H1 (cell line): ENCODE measurements around the gene TNPO2. TPM values are rescaled to one million over a fixed set of nuclear protein-coding genes. Genes with fewer than 3 reads are reported as not detected.
A peak's percentile ranks its signal among the peaks of the same experiment; 100 is the strongest.

Experiments
- ASH2L ChIP-seq: fragments of 200-600, 300-600 bp; sonication (generic); IDR thresholded peaks from one replicate; pipeline ENCODE4 v1.7.1; 2017; ENCODE audit warnings: low read length
- BCL11A ChIP-seq, 2 experiments: IDR thresholded peaks; one replicate each; pipeline ENCODE4 v1.6.1; 2011; ENCODE audit warnings: low read depth in 2 of 2, low read length in 2 of 2, mild to moderate bottlenecking in 2 of 2
- BRCA1 ChIP-seq: IDR thresholded peaks from 2 replicates; pipeline ENCODE4 v1.6.1; 2012; ENCODE audit warnings: low read depth, low read length, improper control_type of control experiment
- EGR1 ChIP-seq: IDR thresholded peaks from 2 replicates; pipeline ENCODE4 v1.6.1; 2011; ENCODE audit warnings: low read depth, low read length, borderline replicate concordance
- FOSL1 ChIP-seq: IDR thresholded peaks from 2 replicates; pipeline ENCODE4 v1.6.1; 2011; ENCODE audit warnings: mild to moderate bottlenecking, low read depth, low read length, moderate library complexity; ENCODE audit not compliant: insufficient read depth
- KDM1A ChIP-seq: fragments of 200-600, 300-600 bp; sonication (generic); IDR thresholded peaks from 2 replicates; pipeline ENCODE4 v1.7.1; 2016; ENCODE audit warnings: mild to moderate bottlenecking, low read length, borderline replicate concordance
- KDM5A ChIP-seq: fragments of 200-600 bp; IDR thresholded peaks from 2 replicates; pipeline ENCODE4 v1.7.1; 2012; ENCODE audit warnings: mild to moderate bottlenecking, low read length, inconsistent platforms, mixed read lengths
- PHF8 ChIP-seq: fragments of 200-600 bp; sonication (generic); conservative IDR thresholded peaks from 2 replicates; pipeline ENCODE4 v1.7.1; 2012; ENCODE audit warnings: low read depth, mild to moderate bottlenecking, inconsistent platforms, low read length, moderate library complexity
- POLR2A ChIP-seq, 2 experiments: IDR thresholded peaks; 1 replicate in 1 of 2; 2 replicates in 1 of 2; pipeline ENCODE4 v1.6.1; 2011; ENCODE audit warnings: low read depth in 2 of 2, low read length in 2 of 2, mild to moderate bottlenecking in 2 of 2; ENCODE audit errors: control extremely low read depth in 1 of 2
- SIN3A ChIP-seq, 2 experiments: IDR thresholded peaks in 1 of 2; conservative IDR thresholded peaks in 1 of 2; 2 replicates each; pipeline ENCODE4 v1.6.1; 2011 to 2012; ENCODE audit warnings: low read length in 2 of 2, improper control_type of control experiment in 1 of 2, low read depth in 1 of 2, mild to moderate bottlenecking in 1 of 2
- SP1 ChIP-seq: IDR thresholded peaks from 2 replicates; pipeline ENCODE4 v1.6.1; 2011; ENCODE audit warnings: low read depth, low read length
- SP4 ChIP-seq: IDR thresholded peaks from 2 replicates; pipeline ENCODE4 v1.6.1; 2012; ENCODE audit warnings: low read length, inconsistent platforms
- SRF ChIP-seq: IDR thresholded peaks from 2 replicates; pipeline ENCODE4 v1.6.1; 2011; ENCODE audit warnings: mild to moderate bottlenecking, low read depth, low read length, moderate library complexity
- SUZ12 ChIP-seq: fragments of 200-600 bp; sonication (generic); IDR thresholded peaks from 2 replicates; pipeline ENCODE4 v1.6.1; 2012; ENCODE audit warnings: mild to moderate bottlenecking, inconsistent platforms, low read length, moderate library complexity, mixed read lengths
- TAF7 ChIP-seq: optimal IDR thresholded peaks from 2 replicates; pipeline ENCODE3; 2011; ENCODE audit warnings: low read depth, mild to moderate bottlenecking, inconsistent platforms, low read length, moderate library complexity, borderline replicate concordance
- TCF12 ChIP-seq: IDR thresholded peaks from 2 replicates; pipeline ENCODE4 v1.6.1; 2011; ENCODE audit warnings: low read depth, mild to moderate bottlenecking, low read length
- polyA plus RNA-seq, 7 experiments: library from polyadenylated mRNA; depleted of rRNA in 3 of 7; stranded (reverse) in 5 of 7; unstranded in 2 of 7; fragments of >200 nt in 5 of 7; fragments of 200-250 nt in 2 of 7; gene quantifications; 1 replicate in 5 of 7; 2 replicates in 1 of 7; 4 replicates in 1 of 7; pipeline versions ENCODE4 v1.2.1 to v1.2.3, GENCODE V29; 2011 to 2013; ENCODE audit warnings: missing spikeins in 2 of 7, mixed read lengths in 2 of 7
- total RNA-seq: library from RNA; stranded (reverse); fragmentation: NEBNext Ultra II Directional; extraction: Animal tissue kit (Norgen Biotek cat#: 25700); gene quantifications from 2 replicates; pipeline ENCODE4 v1.2.1, GENCODE V29; 2021

Gene TNPO2
- total and polyA plus RNA-seq, 2 of the 8 experiments (the other 6 are each of a cell fraction or from before 2014, with no cell fraction given), result 112 to 121 TPM

DNA sequence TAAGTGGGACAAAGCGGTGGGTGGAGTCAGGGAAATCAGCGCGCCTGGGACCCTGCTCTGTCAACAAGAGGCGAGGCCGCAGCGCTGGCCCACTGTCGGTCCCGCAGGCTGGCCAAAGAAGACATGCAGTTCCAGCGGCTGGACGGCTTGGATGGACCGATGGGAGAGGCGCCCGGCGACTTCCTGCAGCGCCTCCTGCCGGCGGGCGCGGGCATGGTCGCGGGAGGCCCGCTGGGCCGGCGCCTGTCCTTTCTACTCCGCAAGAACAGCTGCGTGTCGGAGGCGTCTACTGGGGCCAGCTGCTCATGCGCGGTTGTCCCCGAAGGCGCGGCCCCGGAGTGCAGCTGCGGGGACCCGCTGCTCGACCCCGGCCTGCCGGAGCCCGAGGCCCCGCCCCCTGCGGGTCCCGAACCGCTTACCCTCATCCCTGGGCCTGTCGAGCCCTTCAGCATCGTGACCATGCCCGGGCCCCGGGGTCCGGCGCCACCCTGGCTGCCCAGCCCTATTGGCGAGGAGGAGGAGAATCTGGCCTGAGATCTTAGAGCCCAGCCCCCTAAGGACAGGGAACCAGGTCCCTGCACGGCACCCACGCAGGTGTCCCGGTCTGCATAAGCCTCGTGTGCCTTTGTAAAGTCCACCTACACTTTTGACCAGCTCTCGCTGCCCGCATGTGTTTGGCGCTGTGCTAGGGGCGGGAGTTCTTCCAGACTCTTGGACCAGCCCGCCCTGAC, 34.0 kb upstream of the TNPO2 start (continued):
- peak; percentile 75 to 90; a peak in 2 of 4 replicates for TF ChIP-seq SIN3A (conservative IDR thresholded peaks at IDR 0.05 in 1 of 2, IDR thresholded peaks at IDR 0.05 in 1 of 2; ENCODE audit: low read depth in 1 of 2, low read length in 2 of 2)
- no peak for TF ChIP-seq SP4
- no peak for TF ChIP-seq BCL11A (IDR thresholded peaks at IDR 0.05; ENCODE audit: low read depth in 2 of 2, low read length in 2 of 2)
- no peak for TF ChIP-seq FOSL1
- no peak for TF ChIP-seq PHF8
- no peak for TF ChIP-seq KDM5A
- TF ChIP-seq SP1, result 0 out of 2 replicates have a peak, but pooled peaks have one; percentile 20
- TF ChIP-seq TCF12, result 0 out of 2 replicates have a peak, but pooled peaks have one; percentile 65
- TF ChIP-seq TAF7, result peak; percentile 51
- TF ChIP-seq BRCA1, result no peak
- no peak for TF ChIP-seq SUZ12
- no peak for TF ChIP-seq SRF
- TF ChIP-seq KDM1A, result peak; percentile 26; the same call in 1 of the 2 replicates
- no peak for TF ChIP-seq ASH2L
- peak; percentile 10; the same call in 1 of the 2 replicates for TF ChIP-seq EGR1
- TF ChIP-seq POLR2A (IDR thresholded peaks at IDR 0.05; ENCODE audit: control extremely low read depth in 1 of 2, low read depth in 2 of 2, low read length in 2 of 2), result peak in 1 of 2 experiments; percentile 59; a peak in 1 of 3 replicates
